PC-9 (cell line): ENCODE data around the gene OR10A4.

Experiments
- CTCF ChIP-seq: fragments of 200-600 bp; sonication (generic); conservative IDR thresholded peaks from 2 replicates; pipeline ENCODE4 v1.6.1; 2017; ENCODE audit warnings: mixed run types, antibody characterized with exemption, mild to moderate bottlenecking, moderate library complexity
- EZH2 ChIP-seq: fragments of 200-600 bp; sonication (generic); IDR thresholded peaks from 2 replicates; pipeline ENCODE4 v1.8.0; 2017; ENCODE audit warnings: antibody characterized with exemption, low read depth

GRCh38 chr11:6894097-6894496 is 17.7 kb downstream of the OR10A4 start:
- TF ChIP-seq EZH2 (no peak), CTCF (no peak)
